Raji (cell line): ENCODE measurements around the gene RPS15.

Experiments
- POLR2A ChIP-seq: IDR thresholded peaks from 2 replicates; pipeline ENCODE4 v1.6.1; 2011; ENCODE audit warnings: low read depth, low read length, control low read depth; ENCODE audit not compliant: insufficient read depth

RPS15 gene

GRCh38 chr19:1486720-1487575, 48.8 kb downstream of the RPS15 start:
- TF ChIP-seq POLR2A, result no peak

DNA sequence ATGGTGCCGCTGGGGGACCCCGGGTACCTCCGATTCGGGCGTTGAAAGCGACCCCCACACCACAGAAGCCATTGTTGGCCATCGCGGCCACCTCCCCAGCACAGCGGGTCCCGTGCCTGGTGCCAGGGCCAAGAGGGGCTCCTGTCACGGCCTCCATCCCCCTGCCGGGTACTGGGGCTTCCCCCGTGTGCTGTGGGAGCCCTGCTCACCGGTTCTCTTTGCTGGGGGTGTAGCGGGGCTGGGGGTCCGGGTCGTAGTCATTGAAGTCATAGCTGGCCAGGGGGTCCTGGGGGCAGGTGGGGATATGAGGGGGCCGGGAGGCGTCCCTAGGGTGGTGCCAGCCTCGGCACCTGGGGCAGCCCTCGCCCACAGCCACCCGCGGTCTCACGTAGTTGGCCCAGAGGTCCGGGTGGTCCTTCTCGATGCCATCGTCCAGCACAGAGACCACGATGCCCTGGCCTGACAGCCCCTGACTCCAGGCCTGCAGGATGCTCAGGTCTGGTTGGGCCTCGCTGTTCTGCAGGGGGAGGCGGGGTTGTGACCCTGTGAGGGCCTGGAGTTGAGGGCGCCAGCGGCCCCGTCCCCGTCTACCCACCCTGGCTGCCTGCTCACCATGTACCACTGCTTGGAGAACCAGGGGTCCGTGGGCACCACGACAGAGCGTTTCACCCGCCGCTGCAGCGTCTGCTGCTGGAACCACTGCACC, 49.5 kb downstream of the RPS15 start:
- no peak for TF ChIP-seq POLR2A

- TF ChIP-seq POLR2A, result no peak
Measured at GRCh38 chr19:1488282-1488601, 50.0 kb downstream of the RPS15 start.

GRCh38 chr19:1489463-1490310, 51.5 kb downstream of the RPS15 start:
- no peak for TF ChIP-seq POLR2A
